Osteoblast (primary cell): ENCODE data around the gene SLC25A47. TPM values are rescaled to one million over a fixed set of nuclear protein-coding genes. Genes with fewer than 3 reads are reported as not detected.

ENCODE experiments used
- DNase-seq: peaks from one replicate; pipeline ENCODE4 v3.0.0; 2011; ENCODE audit warnings: low spot score, mixed read lengths; ENCODE audit not compliant: insufficient read length; ENCODE audit errors: missing footprints
- H2AFZ ChIP-seq: 2 replicates; pipeline ENCODE4 v1.6.0; 2011; ENCODE audit warnings: mild to moderate bottlenecking, low read length
- H3K27ac ChIP-seq: 2 replicates; pipeline ENCODE4 v1.5.1; 2011; ENCODE audit warnings: mild to moderate bottlenecking, low read depth, low read length, moderate library complexity
- H3K27me3 ChIP-seq: 2 replicates; pipeline ENCODE4 v1.6.0; 2012; ENCODE audit warnings: mild to moderate bottlenecking, control low read depth, inconsistent platforms, low read length, moderate library complexity; ENCODE audit not compliant: insufficient read depth
- H3K36me3 ChIP-seq: 2 replicates; pipeline ENCODE4 v1.5.1; 2011; ENCODE audit warnings: mild to moderate bottlenecking, low read length, control low read depth, moderate library complexity; ENCODE audit not compliant: insufficient read depth
- H3K4me1 ChIP-seq: 2 replicates; pipeline ENCODE4 v1.5.1; 2011; ENCODE audit warnings: mild to moderate bottlenecking, low read length, control low read depth, moderate library complexity; ENCODE audit not compliant: insufficient read depth
- H3K4me2 ChIP-seq: 2 replicates; pipeline ENCODE4 v1.6.0; 2011; ENCODE audit warnings: mild to moderate bottlenecking, low read length; ENCODE audit not compliant: insufficient read depth
- H3K4me3 ChIP-seq: fragments of 200-600 bp; sonication (generic); 3 replicates; pipeline ENCODE4 v1.5.1; 2012; ENCODE audit warnings: mild to moderate bottlenecking, low read length, inconsistent platforms; ENCODE audit not compliant: insufficient read depth
- H3K79me2 ChIP-seq: 2 replicates; pipeline ENCODE4 v1.6.0; 2012; ENCODE audit warnings: mild to moderate bottlenecking, low read length, control low read depth, inconsistent platforms; ENCODE audit not compliant: insufficient read depth
- H3K9me3 ChIP-seq: 2 replicates; pipeline ENCODE4 v1.5.1; 2011; ENCODE audit warnings: low read depth, low read length, control low read depth
- H4K20me1 ChIP-seq: 2 replicates; pipeline ENCODE4 v1.6.0; 2012; ENCODE audit warnings: mild to moderate bottlenecking, low read length, control low read depth; ENCODE audit not compliant: insufficient read depth
- total RNA-seq: library from RNA; depleted of rRNA; stranded (reverse); fragments of >200 nt; gene quantifications from 2 replicates; pipeline ENCODE4 v1.2.3, GENCODE V29; 2012
- TF ChIP-seq, protein P1 (sequence below): IDR thresholded peaks from 2 replicates; pipeline ENCODE4 v1.5.1; 2011; ENCODE audit warnings: mild to moderate bottlenecking, low read depth, low read length, moderate library complexity; ENCODE audit errors: extremely low read depth

The SLC25A47 gene
- total RNA-seq, 1 donor: not detected

DNA sequence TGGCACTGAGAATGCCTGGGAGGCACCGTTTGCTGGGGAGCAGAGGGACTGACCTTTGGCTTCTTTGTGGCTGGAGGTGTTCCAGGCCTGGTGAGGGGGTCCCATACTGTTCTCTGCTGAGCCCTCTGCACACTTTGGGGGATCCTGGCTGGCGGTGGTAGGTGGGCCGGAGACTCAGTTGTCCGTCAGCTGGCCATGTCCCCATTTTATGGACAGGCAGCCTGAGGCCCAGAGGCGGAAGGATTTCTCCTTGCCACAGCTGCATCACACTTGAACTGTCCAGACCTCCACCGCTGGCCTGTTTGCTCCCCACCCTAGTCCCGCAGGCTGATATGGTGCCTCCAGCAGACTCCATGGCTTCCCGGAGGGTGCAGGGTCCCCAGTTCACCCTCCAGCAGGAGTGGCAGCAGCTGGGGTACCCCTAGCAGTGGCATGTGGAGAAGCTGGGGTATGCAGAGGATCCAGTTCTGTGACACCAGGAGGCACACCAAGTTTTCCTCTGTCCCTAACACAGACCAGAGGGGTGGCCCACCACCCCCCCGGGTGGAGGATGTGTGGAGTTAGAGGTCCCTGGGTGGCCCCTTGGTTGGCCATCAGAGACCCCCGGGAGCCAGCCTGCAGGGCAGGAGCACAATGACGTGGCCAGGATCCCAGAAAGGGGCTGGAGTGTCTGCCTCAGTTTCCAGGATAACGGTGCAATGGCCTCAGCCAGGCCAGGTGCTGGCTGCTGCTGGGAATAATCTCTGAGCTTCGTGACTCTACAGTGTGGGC is 31.6 kb upstream of the SLC25A47 start:
- TF ChIP-seq, protein P1, sequence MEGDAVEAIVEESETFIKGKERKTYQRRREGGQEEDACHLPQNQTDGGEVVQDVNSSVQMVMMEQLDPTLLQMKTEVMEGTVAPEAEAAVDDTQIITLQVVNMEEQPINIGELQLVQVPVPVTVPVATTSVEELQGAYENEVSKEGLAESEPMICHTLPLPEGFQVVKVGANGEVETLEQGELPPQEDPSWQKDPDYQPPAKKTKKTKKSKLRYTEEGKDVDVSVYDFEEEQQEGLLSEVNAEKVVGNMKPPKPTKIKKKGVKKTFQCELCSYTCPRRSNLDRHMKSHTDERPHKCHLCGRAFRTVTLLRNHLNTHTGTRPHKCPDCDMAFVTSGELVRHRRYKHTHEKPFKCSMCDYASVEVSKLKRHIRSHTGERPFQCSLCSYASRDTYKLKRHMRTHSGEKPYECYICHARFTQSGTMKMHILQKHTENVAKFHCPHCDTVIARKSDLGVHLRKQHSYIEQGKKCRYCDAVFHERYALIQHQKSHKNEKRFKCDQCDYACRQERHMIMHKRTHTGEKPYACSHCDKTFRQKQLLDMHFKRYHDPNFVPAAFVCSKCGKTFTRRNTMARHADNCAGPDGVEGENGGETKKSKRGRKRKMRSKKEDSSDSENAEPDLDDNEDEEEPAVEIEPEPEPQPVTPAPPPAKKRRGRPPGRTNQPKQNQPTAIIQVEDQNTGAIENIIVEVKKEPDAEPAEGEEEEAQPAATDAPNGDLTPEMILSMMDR: no peak
- Histone ChIP-seq H3K36me3 (no peaks in the 10 kb centered on the region), H3K27me3 (no peaks in the 10 kb centered on the region), H3K9me3 (no peaks in the 10 kb centered on the region), H3K27ac (no peak overlapping the region), H4K20me1 (peaks cover 6% of the 10 kb centered on the region), H3K4me1 (no peaks in the 10 kb centered on the region), H3K4me2 (no peak overlapping the region), H2AFZ (no peak overlapping the region), H3K4me3 (no peak overlapping the region), H3K79me2 (no peaks in the 10 kb centered on the region)
- peak; percentile 68 for DNase-seq

DNA sequence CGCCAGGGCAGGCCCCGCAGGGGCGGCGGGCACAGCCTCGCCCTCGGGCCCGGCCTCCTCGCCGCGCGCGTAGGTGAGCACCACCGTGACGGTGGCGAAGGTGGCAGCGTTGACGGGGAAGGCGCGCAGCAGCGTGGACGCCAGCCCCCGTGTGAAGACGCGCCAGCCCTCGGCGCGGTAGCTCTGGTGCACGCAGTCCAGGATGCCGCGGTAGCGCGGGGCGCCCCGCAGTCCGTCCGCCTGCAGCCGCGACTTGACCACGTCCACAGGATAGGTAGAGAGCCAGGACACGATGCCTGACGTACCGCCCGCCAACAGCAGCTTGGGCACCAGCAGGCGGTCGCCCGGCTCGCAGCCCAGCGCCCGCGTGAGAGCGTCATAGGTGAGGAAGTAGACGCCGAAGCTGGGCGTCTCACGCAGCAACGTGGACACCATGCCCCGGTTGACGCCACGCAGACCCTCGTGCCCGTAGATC is 30.8 kb upstream of the SLC25A47 start:
- Histone ChIP-seq H4K20me1 (peaks cover 6% of the 10 kb centered on the region), H3K4me3 (no peak overlapping the region), H2AFZ (no peak overlapping the region), H3K27ac (no peak overlapping the region), H3K79me2 (no peaks in the 10 kb centered on the region), H3K4me1 (peaks cover 5% of the 10 kb centered on the region), H3K36me3 (no peaks in the 10 kb centered on the region), H3K9me3 (no peaks in the 10 kb centered on the region), H3K27me3 (no peaks in the 10 kb centered on the region), H3K4me2 (no peak overlapping the region)
- TF ChIP-seq, protein P1: no peak
- peak; percentile 58 for DNase-seq

DNA sequence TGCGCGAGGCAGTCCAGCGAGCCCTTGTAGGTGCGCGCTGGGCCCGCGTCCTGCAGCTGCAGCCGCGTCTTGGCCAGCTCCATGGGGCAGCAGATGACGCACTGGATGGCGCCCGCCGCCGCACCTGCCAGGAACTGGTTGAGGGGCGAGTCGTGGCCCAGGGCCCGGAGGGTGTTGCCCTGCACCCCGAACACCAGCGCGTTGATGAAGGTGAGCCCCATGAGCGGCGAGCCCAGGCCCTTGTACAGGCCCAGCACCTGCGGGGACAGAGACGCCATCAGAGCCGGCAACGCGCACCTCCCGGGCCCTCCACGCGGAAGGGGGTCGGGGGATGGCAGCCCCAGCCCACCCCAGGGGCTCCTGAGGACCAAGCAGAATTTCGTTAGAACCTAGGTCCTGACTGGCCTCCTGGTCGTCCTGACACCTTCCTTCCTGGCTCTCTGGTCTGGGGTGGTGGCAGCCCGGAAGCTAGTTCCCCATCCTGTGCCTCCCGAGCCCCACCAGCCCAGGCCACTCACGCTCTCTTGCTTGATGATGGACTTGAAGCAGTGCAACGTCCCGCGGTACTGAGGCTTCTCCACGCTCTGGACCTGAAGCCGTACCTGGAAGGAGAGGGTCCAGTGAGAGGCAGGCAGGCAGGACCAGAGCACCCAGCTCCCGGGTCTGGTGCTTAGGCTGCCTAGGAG is 30.2 kb upstream of the SLC25A47 start:
- H3K4me2 ChIP-seq: no peak overlapping the region
- no peak overlapping the region for H3K4me3 ChIP-seq
- no peaks in the 10 kb centered on the region for H3K27me3 ChIP-seq
- TF ChIP-seq, protein P1: no peak
- no peaks in the 10 kb centered on the region for H3K9me3 ChIP-seq
- peak; percentile 67 for DNase-seq
- H3K27ac ChIP-seq: no peak overlapping the region
- H4K20me1 ChIP-seq: peaks cover 6% of the 10 kb centered on the region
- no peaks in the 10 kb centered on the region for H3K79me2 ChIP-seq
- H3K4me1 ChIP-seq: peaks cover 11% of the 10 kb centered on the region
- H3K36me3 ChIP-seq: no peaks in the 10 kb centered on the region
- no peak overlapping the region for H2AFZ ChIP-seq

DNA sequence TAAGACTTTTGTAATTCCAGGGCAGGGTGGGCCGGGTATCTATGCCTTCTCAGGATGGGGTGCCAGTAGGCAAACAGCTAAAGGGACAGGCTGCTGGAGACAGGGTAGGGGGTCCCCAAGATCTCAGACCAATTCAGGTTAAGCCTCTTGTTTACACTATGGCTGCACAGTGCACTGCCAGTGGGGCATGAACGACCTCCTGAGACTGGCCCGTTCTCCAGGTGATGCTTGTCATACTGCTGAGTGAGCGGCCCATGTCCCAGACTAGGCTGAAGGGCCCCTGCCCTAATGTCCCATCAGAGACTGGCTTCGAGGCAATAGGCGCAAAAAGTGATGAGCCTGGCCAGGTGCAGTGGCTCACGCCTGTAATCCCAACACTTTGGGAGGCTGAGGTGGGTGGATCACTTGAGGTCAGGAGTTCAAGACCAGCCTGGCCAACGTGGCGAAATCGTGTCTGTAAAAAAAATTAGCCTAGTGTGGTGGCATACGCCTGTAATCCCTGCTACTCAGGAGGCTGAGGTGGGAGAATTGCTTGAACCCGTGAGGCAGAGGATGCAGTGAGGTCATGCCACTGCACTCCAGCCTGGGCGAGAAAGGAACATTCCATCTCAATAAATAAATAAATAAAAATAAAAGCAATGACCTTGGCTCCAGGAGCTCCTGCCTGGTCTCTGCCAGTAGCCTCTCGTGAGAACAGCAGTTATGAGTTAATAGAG is 29.5 kb upstream of the SLC25A47 start:
- no peaks in the 10 kb centered on the region for H3K36me3 ChIP-seq
- H3K4me3 ChIP-seq: no peak overlapping the region
- H2AFZ ChIP-seq: no peak overlapping the region
- peak; percentile 66 for DNase-seq
- no peak overlapping the region for H3K27ac ChIP-seq
- TF ChIP-seq, protein P1: no peak
- no peaks in the 10 kb centered on the region for H3K79me2 ChIP-seq
- peaks cover 12% of the 10 kb centered on the region for H3K4me1 ChIP-seq
- no peak overlapping the region for H3K4me2 ChIP-seq
- peaks cover 6% of the 10 kb centered on the region for H4K20me1 ChIP-seq
- no peaks in the 10 kb centered on the region for H3K9me3 ChIP-seq
- H3K27me3 ChIP-seq: no peaks in the 10 kb centered on the region
